Measurements from ENCODE around the gene GLS2.
"Not testable (repeated sequence)": the region's sequence is repeated elsewhere in the genome, so short reads cannot be mapped to it uniquely, and the experiment has no call there.

The GLS2 gene

DNA sequence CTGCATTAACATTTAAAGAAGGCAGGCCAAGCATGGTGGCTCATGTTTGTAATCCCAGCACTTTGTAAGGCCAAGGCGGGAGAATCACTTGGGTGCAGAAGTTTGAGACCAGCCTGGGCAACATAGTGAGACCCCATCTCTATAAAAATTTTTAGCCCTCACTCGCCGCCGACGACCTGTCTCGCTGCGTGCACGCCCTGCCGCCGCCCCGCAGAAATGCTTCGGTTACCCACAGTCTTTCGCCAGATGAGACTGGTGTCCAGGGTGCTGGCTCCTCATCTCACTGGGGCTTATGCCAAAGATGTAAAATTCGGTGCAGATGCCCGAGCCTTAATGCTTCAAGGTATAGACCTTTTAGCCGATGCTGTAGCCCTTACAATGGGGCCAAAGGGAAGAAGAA, 22.8 kb upstream of the GLS2 start:
- no peak for FAIRE-seq
- no peak for TF ChIP-seq POLR2A (IDR thresholded peaks at IDR 0.05; ENCODE audit: low read depth, low read length)

DNA sequence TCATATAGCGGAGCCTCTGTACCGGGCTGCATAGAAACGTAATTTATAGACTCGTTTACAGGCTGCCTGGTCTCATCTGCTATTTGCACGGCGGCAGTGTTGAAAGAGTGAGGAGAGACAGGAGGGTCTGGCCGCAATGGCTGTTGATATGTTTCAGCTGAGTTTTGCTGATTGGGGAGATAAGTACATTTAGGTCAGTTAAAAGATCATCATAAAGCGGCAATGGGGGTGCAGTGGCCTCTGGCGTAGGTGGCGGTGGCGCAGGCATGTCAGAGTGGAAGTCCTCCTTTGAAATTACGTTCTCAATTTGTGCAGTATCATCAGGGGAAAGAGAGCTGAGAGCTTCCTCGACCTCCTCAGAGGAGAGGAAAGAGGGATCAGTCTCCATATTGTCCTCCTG, 11.9 kb upstream of the GLS2 start:
- not testable (repeated sequence) for FAIRE-seq; DNase-seq (ENCODE audit: insufficient read length, low spot score)

More for the DNA sequence above, 22.8 kb upstream of the GLS2 start:
- DNase-seq (ENCODE audit: insufficient read length, low spot score): no peak

DNA sequence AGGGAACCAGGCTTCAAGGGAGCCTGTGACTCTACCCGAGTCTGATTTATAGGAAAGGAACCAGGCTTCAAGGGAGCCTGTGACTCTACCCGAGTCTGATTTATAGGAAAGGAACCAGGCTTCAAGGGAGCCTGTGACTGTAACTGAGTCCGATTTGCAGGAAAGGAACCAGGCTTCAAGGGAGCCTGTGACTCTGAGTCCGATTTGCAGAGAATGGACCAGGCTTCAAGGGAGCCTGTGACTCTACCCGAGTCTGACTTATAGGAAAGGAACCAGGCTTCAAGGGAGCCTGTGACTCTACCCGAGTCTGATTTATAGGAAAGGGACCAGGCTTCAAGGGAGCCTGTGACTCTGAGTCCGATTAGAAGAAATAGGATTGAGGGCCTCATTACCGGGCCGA, 11.5 kb upstream of the GLS2 start:
- FAIRE-seq; DNase-seq (ENCODE audit: insufficient read length, low spot score): not testable (repeated sequence)

DNA sequence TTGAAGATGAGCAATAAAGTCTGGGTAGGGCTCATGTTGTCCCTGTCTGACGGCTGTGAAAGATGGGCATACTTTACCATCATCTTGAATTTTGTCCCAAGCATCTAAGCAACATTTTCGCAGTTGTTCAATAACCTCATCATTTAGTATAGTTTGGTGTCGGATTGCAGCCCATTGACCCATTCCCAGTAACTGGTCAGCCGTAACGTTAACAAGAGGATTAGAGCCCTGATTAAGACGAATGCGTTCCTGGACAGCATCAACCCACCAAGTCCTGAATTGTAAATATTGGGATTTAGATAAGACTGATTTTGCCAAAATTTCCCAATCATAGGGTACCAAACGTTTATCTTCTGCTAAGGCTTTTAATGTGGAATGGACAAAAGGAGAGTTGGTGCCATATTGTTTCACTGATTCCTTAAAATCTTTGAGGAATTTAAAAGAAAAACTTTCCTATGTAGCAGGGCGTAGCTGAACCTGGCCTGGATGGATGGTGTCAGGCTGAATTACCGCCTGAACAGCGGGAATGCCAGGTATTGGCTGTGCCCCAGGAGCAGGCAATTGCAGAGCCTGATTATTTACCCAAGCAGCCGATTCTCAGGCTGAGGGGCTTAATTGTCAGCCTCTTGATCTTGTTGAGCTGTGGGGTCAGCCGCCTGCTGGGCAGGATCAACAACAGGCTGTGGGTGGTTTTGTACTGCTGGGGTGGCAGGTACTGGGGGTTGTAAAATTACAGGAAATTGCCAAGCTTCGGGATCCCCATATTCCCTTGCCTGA, 10.4 kb upstream of the GLS2 start:
- not testable (repeated sequence) for FAIRE-seq

DNA sequence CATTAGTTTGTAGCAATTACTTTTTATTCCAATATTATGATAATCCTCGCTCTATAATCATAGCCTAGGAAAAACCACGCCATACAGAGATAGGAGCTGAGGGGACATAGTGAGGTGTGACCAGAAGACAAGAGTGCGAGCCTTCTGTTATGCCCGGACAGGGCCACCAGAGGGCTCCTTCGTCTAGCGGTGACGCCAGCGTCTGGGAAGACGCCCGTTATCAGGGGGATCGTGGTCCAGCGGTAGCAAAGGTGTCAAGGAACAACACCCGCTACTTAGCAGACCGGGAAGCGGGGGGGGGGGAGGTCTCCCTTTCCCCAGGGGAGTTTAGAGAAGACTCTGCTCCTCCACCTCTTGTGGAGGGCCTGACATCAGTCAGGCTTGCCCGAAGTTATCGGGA, 8.7 kb upstream of the GLS2 start:
- not testable (repeated sequence) for DNase-seq (ENCODE audit: insufficient read length, low spot score); FAIRE-seq

More for the DNA sequence above, 10.4 kb upstream of the GLS2 start:
- DNase-seq (ENCODE audit: insufficient read length, low spot score): not testable (repeated sequence)

DNA sequence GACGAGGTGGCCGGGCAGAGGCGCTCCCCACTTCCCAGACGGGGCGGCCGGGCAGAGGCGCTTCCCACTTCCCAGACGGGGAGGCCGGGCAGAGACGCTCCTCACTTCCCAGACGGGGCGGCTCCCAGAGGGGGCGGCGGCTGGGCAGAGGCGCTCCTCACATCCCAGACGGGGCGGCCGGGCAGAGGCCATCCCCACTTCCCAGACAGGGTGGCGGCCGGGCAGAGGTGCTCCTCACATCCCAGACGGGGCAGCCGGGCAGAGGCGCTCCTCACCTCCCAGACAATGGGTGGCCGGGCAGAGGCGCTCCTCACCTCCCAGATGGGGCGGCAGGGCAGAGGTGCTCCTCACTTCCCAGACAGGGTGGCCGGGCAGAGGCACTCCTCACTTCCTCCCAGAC, 6.5 kb upstream of the GLS2 start:
- DNase-seq (ENCODE audit: insufficient read length, low spot score); FAIRE-seq: not testable (repeated sequence)

DNA sequence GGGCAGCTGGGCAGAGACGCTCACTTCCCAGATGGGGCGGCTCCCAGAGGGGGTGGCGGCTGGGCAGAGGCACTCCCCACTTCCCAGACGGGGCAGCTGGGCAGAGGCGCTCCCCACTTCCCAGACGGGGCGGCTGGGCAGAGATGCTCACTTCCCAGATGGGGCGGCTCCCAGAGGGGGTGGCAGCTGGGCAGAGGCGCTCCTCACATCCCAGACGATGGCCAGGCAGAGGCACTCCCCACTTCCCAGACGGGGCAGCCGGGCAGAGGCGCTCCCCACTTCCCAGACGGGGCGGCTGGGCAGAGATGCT, 6.1 kb upstream of the GLS2 start:
- not testable (repeated sequence) for FAIRE-seq; DNase-seq (ENCODE audit: insufficient read length, low spot score)

DNA sequence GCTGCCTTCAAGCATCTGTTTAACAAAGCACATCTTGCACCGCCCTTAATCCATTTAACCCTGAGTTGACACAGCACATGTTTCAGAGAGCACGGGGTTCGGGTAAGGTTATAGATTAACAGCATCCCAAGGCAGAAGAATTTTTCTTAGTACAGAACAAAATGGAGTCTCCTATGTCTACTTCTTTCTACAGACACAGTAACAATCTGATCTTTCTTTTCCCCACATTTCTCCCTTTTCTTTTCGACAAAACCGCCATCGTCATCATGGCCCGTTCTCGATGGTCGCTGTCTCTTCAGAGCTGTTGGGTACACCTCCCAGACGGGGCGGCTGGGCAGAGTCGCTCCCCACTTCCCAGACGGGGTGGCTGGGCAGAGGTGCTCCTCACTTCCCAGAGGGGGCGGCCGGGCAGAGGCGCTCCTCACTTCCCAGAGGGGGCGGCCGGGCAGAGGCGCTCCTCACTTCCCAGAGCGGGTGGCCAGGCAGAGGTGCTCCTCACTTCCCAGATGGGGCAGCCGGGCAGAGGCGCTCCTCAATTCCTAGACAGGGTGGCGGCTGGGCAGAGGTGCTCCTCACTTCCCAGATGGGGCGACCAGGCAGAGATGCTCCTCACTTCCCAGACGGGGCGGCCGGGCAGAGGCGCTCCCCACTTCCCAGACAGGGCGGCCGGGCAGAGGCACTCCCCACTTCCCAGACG, 5.6 kb upstream of the GLS2 start:
- DNase-seq (ENCODE audit: insufficient read length, low spot score); FAIRE-seq: not testable (repeated sequence)

DNA sequence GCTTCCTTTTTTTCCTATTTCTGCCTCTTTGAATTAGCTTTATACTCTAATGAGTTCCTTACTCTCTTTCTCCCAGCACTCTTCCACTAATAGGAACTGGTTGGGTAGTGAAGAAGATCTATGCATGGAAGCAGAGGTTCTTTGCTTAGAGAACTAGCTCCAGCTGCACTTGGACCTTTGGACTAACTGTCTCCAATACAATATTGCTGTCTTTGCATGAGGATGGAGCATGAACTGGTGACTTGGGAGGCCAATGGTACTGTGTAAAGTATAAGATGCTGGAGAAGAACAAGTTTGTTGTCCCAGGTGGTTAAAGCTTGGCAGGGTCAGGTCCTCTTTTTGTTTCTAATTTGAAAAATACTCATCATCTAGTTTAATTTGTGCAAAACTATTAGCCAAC, 2.4 kb upstream of the GLS2 start:
- FAIRE-seq: no peak
- DNase-seq (ENCODE audit: insufficient read length, low spot score): no peak
- no peak for TF ChIP-seq POLR2A (IDR thresholded peaks at IDR 0.05; ENCODE audit: low read depth, low read length)

DNA sequence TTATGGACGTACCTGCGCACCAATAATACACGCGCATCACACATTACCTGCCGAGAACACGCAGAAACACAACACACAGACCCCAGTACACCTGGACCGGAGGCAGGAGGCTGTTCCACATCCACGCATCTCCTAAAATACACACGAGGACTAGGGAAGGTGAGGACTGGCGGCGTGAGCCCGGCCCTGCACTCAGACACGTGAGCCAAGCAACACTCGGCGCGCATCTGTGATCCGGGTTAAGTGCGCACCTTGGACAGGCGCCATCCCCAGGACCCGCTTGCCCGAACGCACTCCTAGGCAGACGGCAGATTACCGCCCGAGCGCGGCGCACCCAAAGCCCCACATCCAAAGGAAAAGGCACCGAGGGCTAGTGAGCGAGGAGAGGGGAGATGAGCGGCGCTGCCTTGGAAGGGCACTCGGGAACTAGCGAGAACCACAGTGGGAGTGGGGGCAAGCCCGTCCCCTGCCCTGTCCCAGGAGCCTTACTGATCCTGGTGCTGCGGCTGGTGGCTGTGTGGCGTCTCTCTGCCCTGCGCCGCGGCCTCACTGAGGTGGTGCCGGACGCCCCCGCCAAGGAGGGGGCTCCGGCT, 417 bp downstream of the GLS2 start:
- FAIRE-seq (no peak), DNase-seq (ENCODE audit: insufficient read length, low spot score) (no peak)
- no peak for TF ChIP-seq POLR2A (IDR thresholded peaks at IDR 0.05; ENCODE audit: low read depth, low read length)

DNA sequence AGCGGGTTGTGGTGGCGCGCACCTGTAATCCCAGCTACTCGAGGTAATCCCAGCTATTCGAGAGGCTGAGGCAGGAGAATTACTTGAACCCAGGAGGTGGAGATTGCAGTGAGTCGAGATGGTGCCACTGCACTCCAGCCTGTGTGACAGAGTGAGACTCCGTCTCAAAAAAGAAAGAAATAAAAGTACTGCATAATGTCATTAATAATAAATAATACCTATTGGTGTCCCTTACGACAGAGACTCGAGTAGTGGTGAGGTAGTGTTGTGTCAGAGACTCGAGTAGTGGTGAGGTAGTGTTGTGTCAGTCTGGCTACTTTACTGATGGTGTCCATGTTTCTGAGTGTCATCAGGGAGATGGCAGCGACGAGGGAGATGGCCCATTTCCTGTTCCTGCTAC, 1.3 kb downstream of the GLS2 start:
- FAIRE-seq (no peak), DNase-seq (ENCODE audit: insufficient read length, low spot score) (no peak)

DNA sequence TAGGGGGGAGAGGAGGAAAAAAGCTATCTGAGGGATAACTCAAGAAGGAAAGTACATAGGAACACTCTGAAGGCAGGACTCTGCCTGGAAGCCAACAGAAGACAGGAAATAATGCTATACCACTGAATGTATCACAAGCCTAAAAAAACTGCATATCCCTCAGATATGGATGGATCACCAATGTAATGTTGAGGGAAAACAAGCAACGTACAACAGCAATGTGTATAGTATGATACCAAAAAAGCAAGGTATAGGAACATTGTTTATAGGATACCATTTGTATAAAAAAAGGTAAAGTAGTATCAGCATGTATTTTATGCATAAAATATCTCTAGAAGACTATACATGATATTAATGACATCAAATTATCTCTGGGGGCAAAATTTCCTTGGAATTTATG, 3.4 kb downstream of the GLS2 start:
- TF ChIP-seq POLR2A (IDR thresholded peaks at IDR 0.05; ENCODE audit: low read depth, low read length): no peak
- FAIRE-seq (no peak), DNase-seq (ENCODE audit: insufficient read length, low spot score) (no peak)

More for the DNA sequence above, 1.3 kb downstream of the GLS2 start:
- TF ChIP-seq POLR2A (IDR thresholded peaks at IDR 0.05; ENCODE audit: low read depth, low read length): no peak

DNA sequence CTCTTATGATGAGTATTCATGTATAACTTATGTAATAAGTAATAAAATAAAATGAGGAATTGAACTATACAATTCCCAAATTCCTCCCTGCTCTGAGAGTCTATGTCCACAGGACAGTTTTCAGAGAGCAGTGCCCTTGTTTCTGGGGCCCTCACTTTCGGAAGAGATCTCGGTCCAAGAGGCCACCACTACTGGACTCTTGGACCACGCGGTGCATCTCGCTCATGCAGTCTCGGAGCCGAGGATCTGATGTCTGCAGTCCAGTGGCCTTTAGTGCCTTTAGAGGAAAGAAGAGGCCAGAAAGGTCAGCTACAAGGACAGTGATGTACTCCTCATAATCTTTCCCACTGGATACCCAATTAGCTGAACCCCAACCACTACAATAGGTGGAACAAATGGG, 8.3 kb downstream of the GLS2 start:
- TF ChIP-seq POLR2A (IDR thresholded peaks at IDR 0.05; ENCODE audit: low read depth, low read length): no peak
- no peak for DNase-seq (ENCODE audit: insufficient read length, low spot score)
- FAIRE-seq: no peak

DNA sequence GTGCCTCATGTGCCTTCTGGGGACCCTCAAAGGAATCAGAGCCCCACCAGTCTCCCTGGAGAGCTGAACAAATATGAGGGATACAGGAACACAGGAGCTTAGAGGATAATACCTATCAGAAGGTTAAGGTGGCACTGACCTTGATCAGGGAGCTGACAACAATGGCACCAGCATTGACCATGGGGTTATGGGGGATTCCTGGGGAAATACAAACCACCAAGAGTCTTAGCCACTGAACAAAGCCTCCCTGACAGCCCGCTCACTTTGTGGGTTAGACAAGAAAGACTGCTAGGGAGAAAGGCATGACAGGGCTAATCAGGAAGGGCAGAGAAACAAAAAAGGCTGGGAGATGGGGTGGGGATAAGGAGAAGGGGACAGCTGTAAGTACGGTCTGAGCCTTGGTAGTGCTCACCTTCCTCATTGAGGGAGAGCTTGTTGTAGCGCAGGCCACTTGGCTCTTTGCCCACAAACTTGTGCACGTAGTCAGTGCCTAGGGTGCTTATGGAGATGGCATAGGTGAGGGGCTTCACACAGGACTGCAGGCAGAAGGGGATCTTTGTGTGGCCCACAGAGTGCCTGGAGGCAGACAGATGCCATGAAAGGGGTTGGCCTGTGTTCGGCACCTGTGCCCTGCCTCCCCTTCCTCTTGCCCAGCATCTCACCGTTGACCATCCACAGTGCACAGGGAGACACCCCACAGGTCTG, 10.3 kb downstream of the GLS2 start:
- DNase-seq (ENCODE audit: insufficient read length, low spot score) (no peak), FAIRE-seq (no peak)
- no peak for TF ChIP-seq POLR2A (IDR thresholded peaks at IDR 0.05; ENCODE audit: low read depth, low read length)

DNA sequence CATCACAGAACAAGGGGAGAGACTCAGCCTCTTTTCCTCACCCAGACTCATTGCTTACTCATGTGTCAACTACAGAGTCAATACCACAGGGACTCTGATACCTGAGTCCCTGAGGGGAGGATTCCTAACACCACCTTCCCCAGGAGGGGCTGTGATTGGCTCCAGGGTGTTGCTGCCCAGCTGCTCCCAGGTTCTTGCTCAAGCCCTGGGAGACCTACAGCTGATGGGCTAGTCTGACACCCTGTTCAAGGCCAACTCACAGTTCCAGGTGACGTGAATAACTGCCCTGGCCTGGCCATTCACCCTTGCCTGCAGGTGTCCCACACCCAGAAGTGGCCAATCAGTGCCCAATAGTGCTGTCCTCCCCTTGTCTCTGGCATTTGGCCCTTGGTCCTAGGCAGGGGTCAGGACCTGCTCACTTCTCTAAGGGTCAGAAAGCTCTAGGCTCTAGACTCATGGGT, 11.0 kb downstream of the GLS2 start:
- TF ChIP-seq POLR2A (IDR thresholded peaks at IDR 0.05; ENCODE audit: low read depth, low read length): no peak
- FAIRE-seq: no peak
- DNase-seq (ENCODE audit: insufficient read length, low spot score): no peak
